Activated CD4-positive, CD25-positive, alpha-beta regulatory T cell treated with anti-CD3 and anti-CD28 coated beads, Interleukin-2, amount 50 U/mL, for 24 hours (primary cell): ENCODE results near the gene OR2F2.
A peak's percentile ranks its signal among the peaks of the same experiment; 100 is the strongest.

Experiments
- ATAC-seq, 2 donors: fragments of 150-1000 bp; cut with Tn5 transposase; one replicate each; pipeline ENCODE4 v1.10.0; 2021; ENCODE audit warnings: mild to moderate bottlenecking in 1 of 2, moderate library complexity in 1 of 2

Gene OR2F2

GRCh38 chr7:143914938-143915652 lies 19.9 kb upstream of the OR2F2 start:
- ATAC-seq = no peak

DNA sequence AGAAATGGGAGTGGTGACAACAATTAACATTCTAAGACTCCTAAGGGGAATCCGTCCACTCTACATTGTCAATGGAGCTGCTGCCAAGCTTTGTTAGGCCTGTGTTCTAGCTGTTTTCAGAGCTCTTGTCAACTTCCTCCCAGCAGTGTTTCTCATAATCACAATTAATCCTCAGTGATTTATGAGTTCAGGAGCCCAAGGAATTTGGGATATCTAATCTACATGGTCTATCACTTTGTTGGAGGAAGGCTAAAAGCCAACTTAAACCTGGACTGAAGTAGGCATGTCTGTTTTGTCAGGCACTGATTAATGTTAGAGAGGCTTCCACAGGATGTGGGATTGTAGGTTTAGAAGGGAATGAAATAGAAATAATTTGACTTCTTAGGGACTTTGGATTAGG lies 10.2 kb upstream of the OR2F2 start:
- ATAC-seq = no peak

DNA sequence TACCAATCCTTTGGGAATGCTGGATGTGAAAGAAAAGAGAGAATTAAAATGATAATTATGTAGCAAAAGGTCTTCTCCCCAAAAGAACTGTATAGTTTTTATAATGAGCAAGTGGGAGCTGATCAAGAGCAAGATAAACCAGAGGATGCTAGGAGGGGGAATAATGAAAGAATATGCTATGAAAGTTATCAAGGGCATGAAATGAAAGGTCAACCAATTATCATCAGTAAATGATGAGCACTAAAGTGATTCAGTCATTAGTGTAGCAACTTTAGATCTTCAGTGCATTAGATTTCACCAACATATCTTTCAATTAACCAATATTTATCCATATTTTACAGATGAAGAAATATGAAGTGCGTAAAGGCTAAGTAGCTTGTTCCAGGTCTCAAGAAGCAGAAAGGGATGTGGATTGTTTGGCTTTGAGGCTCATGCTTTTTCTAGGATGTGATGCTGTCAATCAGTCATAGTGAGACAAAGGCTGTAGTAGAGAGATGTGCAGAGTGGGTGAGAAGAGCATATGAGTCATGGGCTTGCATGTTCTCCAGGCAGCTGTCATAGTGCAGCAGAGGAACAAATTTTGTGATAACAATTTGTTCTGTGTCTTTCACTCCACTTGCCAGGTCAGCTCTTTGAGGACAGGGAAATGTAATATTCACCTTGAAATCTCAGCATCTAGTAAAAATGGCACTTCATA lies 5.7 kb upstream of the OR2F2 start:
- ATAC-seq = peak; percentile 89 to 95

GRCh38 chr7:143931739-143932138 lies 3.3 kb upstream of the OR2F2 start:
- no peak for ATAC-seq

GRCh38 chr7:143936087-143937009 lies 1.3 kb downstream of the OR2F2 start:
- ATAC-seq = no peak

GRCh38 chr7:143938379-143939243 lies 3.6 kb downstream of the OR2F2 start:
- ATAC-seq = peak in 1 of 2 donors; percentile 27

DNA sequence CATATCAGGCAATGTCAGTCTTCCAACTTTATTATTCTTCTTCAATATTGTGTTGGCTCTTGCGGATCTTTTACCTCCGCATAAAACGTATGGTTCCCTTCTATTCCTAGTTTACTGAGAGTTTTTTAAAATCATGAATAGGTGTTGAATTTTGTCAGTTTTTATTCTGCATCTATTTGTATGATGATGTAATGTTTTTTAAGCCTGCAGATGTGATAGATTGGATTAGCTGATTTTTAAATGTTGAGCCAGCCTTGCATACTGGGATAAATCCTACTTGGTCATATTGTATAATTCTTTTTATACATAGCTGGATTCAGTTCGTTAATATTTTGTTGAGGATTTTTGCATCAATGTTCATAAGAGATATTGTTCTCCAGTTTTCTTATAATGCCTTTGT lies 10.4 kb downstream of the OR2F2 start:
- no peak for ATAC-seq

DNA sequence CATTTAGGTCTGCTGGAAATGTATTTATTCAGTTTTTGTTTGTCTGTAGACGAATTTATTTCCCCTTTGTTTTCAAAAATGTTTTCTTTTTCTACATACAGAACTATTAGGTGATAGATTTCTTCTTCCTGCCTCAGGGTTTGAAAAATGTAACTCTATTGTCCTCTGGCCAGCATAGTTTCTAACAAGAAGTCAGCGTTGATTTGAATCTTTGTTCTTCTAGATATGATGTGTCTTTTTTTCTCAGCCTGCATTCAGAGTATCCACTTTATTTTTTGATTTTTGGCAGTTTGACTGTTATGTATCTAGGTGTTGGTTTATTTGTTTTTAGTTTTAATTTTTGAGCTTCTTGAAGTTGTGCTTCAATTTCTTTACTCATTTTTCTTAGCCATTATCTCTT lies 12.1 kb downstream of the OR2F2 start:
- ATAC-seq = no peak

DNA sequence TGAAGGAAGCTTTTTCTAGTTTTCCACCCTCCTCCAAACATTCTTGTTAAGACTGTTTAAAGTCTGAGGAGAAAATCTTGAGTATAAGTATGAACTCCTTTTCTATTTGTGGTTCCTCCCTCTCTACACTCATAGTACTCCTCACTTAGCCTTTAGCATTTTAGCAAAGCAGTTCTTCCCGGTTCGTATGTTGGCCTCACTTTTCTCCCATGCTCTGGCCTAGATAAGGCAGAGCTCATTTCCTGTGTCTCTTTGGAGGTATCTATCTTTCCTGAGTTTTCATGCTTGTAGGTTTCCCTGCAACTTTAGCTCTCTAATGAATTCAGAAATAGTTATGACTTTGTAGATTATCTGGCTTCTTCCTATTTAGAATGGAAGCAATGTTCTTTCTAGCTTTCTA lies 13.7 kb downstream of the OR2F2 start:
- ATAC-seq = no peak

GRCh38 chr7:143953421-143953820 lies 18.4 kb downstream of the OR2F2 start:
- ATAC-seq = no peak

DNA sequence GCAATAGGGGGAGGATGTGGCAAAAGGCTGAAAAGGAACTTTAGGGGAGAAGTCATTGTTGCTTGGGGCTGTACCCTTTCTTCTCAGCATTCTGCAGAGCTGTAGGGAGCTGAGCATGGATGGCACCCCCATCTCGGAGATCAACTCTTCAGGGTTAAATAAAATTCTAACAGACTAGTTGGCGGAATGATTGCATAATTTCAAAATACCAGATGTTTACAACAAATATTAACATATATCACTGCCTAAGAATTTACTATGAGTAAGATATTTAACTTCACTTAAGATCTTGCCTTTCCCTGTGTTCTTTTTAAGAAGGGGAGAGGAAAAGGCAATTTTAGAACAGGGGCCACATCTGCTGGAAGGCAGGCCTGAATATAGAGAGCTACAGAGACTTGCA lies 19.1 kb downstream of the OR2F2 start:
- no peak for ATAC-seq

- no peak for ATAC-seq
Measured at GRCh38 chr7:143954544-143954943, 19.5 kb downstream of the OR2F2 start, which contains the start of gene OR2F1. OR2F1 (plus strand) TSS chr7:143954844; CDS start chr7:143959971, 5,127 bp downstream.

DNA sequence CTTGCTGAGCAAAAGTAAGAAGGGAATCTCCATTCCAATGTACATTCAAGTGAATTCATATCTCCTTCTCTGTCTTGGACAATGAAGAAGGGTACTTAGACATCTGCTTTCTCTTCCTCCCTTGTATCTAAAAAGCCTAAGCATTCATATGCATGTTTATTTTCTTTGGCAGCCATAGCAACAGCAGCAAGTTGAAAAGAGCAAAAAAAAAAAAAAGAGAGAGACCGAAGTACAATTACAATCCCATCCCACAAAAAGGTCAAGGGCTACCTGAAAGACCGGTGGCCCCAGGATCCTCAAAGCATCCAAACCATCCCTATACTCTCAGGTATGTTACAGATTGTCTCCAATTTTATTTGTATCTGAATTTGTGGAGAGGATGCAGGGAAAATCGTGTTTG lies 23.7 kb downstream of the OR2F2 start:
- no peak for ATAC-seq

GRCh38 chr7:143960813-143961610 lies 26.0 kb downstream of the OR2F2 start:
- peak; percentile 48 to 59 for ATAC-seq

- no peak for ATAC-seq
Measured at GRCh38 chr7:143965280-143965679, 30.2 kb downstream of the OR2F2 start.

DNA sequence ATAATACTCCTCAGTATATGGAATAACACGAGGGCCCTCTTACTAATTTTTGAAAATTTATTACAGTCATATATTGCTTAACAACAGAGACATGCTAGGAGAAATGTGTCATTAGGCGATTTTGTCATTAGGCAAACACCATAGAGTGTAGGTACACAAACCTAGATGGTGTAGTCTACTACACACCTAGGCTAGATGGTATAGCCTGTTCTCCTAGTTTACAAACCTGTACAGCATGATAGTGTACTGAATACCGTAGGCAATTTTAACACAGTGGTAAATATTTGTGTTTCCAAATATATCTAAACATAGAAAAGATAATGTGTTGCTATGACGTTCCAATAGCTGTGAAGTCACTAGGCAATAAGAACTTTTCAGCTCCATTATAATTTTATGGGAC lies 32.4 kb downstream of the OR2F2 start:
- no peak for ATAC-seq

DNA sequence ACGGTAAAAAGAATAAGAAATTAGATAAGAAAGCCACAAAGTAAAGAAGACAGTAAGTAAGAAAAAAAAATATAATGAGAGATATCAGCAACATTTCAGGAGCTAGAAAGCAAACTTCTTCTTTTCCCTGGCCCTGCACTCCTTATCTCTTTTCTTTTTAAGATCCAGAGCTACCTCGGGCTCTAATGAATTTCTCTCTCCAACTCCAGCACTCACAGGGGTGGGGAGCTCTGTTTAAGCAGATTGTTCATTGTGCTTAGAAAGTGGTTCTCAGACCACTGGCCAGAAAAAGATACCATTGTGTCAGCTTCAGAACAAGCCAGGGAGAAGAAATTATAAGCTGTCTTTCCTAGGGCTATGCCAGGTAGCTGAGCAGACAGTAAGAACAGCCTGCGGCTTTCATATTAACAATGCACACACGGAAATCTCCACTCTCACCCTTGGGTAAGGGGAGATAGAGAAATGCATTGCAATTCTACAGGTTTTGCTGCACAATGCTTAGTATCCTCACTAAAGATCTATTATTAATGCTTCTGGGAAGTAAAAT lies 38.9 kb downstream of the OR2F2 start:
- no peak for ATAC-seq

- no peak for ATAC-seq
Measured at GRCh38 chr7:143974459-143974858, 39.4 kb downstream of the OR2F2 start.

DNA sequence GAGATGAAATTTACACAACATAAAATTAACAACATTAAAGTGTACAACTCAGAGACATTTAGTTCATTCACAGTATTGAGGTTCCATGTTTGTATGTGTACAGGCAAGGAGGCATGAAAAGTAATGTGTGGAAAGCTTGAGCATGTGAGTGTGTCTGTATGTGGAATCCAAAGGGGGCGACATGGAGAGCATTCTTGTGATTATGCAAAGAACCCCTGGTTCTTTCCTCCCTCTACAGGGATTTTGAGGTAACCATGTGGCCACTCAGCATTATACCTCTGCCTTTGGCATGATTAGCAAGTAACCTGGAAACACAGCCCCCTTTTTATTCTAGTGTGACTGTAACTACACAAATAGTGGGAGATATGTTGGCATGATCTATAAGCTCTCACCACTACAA lies 40.6 kb downstream of the OR2F2 start:
- no peak for ATAC-seq

DNA sequence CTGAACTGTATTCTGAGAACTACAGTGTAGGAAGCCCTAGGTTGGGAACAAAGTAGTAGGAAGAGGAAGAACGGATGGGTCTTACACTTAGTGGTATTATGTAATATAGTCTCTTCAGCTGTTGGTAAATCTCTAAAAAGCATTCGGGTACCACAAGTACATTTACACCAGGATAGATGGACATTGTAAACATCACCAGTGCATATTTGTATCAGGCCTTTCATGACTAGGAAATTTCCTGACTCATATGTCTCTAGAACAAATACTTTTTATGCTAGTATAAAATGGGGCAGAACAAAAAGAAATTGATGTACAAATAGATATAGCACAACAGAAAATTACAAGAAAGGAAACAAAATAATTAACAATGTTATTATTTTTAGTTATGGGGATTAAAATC lies 43.6 kb downstream of the OR2F2 start:
- ATAC-seq = no peak

- ATAC-seq = no peak
Measured at GRCh38 chr7:143979359-143979758, 44.3 kb downstream of the OR2F2 start.
